Caco-2 (cell line): ENCODE data around the gene G2E3. TPM values are rescaled to one million over a fixed set of nuclear protein-coding genes. Genes with fewer than 3 reads are reported as not detected.

Source experiments
- Bru-seq: library from RNA; stranded (reverse); fragments of 400-500 nt; gene quantifications from one replicate; lab custom pipeline; 2021; lab: Mats Ljungman, UMichigan
- BruChase-seq, 2 experiments: library from RNA; stranded (reverse); fragments of 400-500 nt; gene quantifications; one replicate each; lab custom pipeline; 2021; lab: Mats Ljungman, UMichigan
- BruUV-seq: library from RNA; stranded (reverse); fragments of 400-500 nt; replicated peaks from 2 replicates; lab custom pipeline; 2021; lab: Mats Ljungman, UMichigan
- CTCF ChIA-PET: fragments of 300-600 bp; sonication (Branson Sonifier 250); formaldehyde crosslinking; loops from one replicate; lab custom pipeline; 2022; ENCODE audit warnings: antibody characterized with exemption; lab: Charles Lee
- POLR2A ChIA-PET: fragments of 300-600 bp; sonication (Branson Sonifier 250); formaldehyde crosslinking; loops from one replicate; lab custom pipeline; 2022; ENCODE audit warnings: antibody characterized with exemption; lab: Charles Lee
- DNase-seq, 2 experiments: peaks; one replicate each; pipeline versions ENCODE4 v3.0.0 to v3.0.0-alpha.2; 2020 to 2022
- H3K27me3 ChIP-seq: replicated peaks from 2 replicates; pipeline ENCODE4 v1.6.0; 2011; ENCODE audit warnings: low read length; ENCODE audit not compliant: control insufficient read depth, insufficient read depth
- H3K36me3 ChIP-seq: 2 replicates; pipeline ENCODE4 v1.5.1; 2011; ENCODE audit warnings: low read length; ENCODE audit not compliant: control insufficient read depth, insufficient read depth
- H3K4me1 ChIP-seq: fragments of 250-450 bp; sonication (Bioruptor Pico); 2 replicates; pipeline ENCODE4 v1.5.1; 2020; ENCODE audit warnings: mild to moderate bottlenecking
- H3K4me3 ChIP-seq: 2 replicates; pipeline ENCODE4 v1.5.1; 2011; ENCODE audit warnings: low read depth, mild to moderate bottlenecking, control low read depth, low read length
- H3K9me3 ChIP-seq: fragments of 250-450 bp; sonication (Bioruptor Pico); 2 replicates; pipeline ENCODE4 v1.5.1; 2020; ENCODE audit warnings: mild to moderate bottlenecking, moderate library complexity
- H3K27ac Mint-ChIP-seq: one replicate; pipeline ENCODE4 v1.8.0; 2022; ENCODE audit warnings: mixed read lengths; ENCODE audit not compliant: unreplicated experiment
- H3K27me3 Mint-ChIP-seq: one replicate; pipeline ENCODE4 v1.8.0; 2022; ENCODE audit warnings: mixed read lengths; ENCODE audit not compliant: insufficient read depth, unreplicated experiment
- H3K36me3 Mint-ChIP-seq: one replicate; pipeline ENCODE4 v1.8.0; 2022; ENCODE audit warnings: mild to moderate bottlenecking, mixed read lengths; ENCODE audit not compliant: insufficient read depth, unreplicated experiment
- H3K4me1 Mint-ChIP-seq: one replicate; pipeline ENCODE4 v1.8.0; 2022; ENCODE audit warnings: low read depth, mixed read lengths; ENCODE audit not compliant: unreplicated experiment
- H3K4me3 Mint-ChIP-seq: one replicate; pipeline ENCODE4 v1.8.0; 2022; ENCODE audit warnings: mild to moderate bottlenecking, moderate library complexity, mixed read lengths; ENCODE audit not compliant: unreplicated experiment
- H3K9me3 Mint-ChIP-seq: one replicate; pipeline ENCODE4 v1.8.0; 2022; ENCODE audit warnings: mixed read lengths; ENCODE audit not compliant: unreplicated experiment
- CTCF ChIP-seq, 2 experiments: fragments of 200-600 bp in 1 of 2; IDR thresholded peaks; 1 replicate in 1 of 2; 2 replicates in 1 of 2; pipeline versions ENCODE4 v1.5.1 to v1.8.0; 2011 to 2022; ENCODE audit warnings: antibody characterized with exemption in 1 of 2, control low read depth in 1 of 2, inconsistent platforms in 1 of 2, low read depth in 1 of 2, low read length in 1 of 2, mild to moderate bottlenecking in 1 of 2, moderate library complexity in 1 of 2; ENCODE audit not compliant: insufficient read depth in 1 of 2, severe bottlenecking in 1 of 2, unreplicated experiment in 1 of 2
- intact Hi-C: fragments of 100-400 bp; cut with micrococcal nuclease; formaldehyde crosslinking; loops from one replicate; pipeline ENCODE4 v1.10.0; 2022; ENCODE audit not compliant: unreplicated experiment
- long read RNA-seq: library from polyadenylated mRNA; stranded (forward); transcript quantifications from one replicate; pipeline ENCODE4 v2.0.0, GENCODE V29; 2022
- total RNA-seq: library from RNA; stranded (reverse); gene quantifications from 2 replicates; pipeline ENCODE4 v1.2.3, GENCODE V29; 2022

G2E3 gene
- total RNA-seq (23.0 and 25.1 TPM in 2 replicates), Bru-seq, nascent RNA (percentile 91 among the genes with signal in this experiment), BruChase-seq, experiment 1, labeled RNA remaining after a 2-hour chase (percentile 86 among the genes with signal in this experiment), BruChase-seq, experiment 2, labeled RNA remaining after a 6-hour chase (percentile 74 among the genes with signal in this experiment)
- long read RNA-seq, full-length matches to known transcripts: 11 of 24 reads
- long read RNA-seq, partial matches to known transcripts: 4 of 24 reads
- long read RNA-seq, other reads (novel, unspliced or antisense): 9 of 24 reads

GRCh38 chr14:30558675-30559555 lies at the start of gene G2E3:
Gene G2E3, plus strand, starts transcription at chr14:30559158. Its CDS starts 21,922 bp downstream, at chr14:30581080.
- Mint-ChIP-seq H3K27me3 (no peaks in the 10 kb centered on the region), H3K36me3 (peaks cover 17% of the 10 kb centered on the region), H3K27ac (peak within 1 kb of the TSS; percentile 90), H3K4me3 (peak within 1 kb of the TSS; percentile 79), H3K9me3 (no peaks in the 10 kb centered on the region), H3K4me1 (peaks cover 14% of the 10 kb centered on the region)
- H3K27me3 ChIP-seq: no peaks in the 10 kb centered on the region
- intact Hi-C loops: loop anchor here (1.0 kb wide), 1 partner anchor 63 kb away; the partner anchor contains the start of gene SCFD1
- H3K4me3 ChIP-seq: peak within 1 kb of the TSS; percentile 89
- BruUV-seq: no TSS peak
- no peaks in the 10 kb centered on the region for H3K9me3 ChIP-seq
- TF ChIP-seq CTCF (IDR thresholded peaks at IDR 0.05; ENCODE audit: insufficient read depth in 1 of 2, low read depth in 1 of 2, low read length in 1 of 2, severe bottlenecking in 1 of 2, unreplicated experiment in 1 of 2): no peak
- no peaks in the 10 kb centered on the region for H3K36me3 ChIP-seq
- peaks cover 12% of the 10 kb centered on the region; the same call in 1 of the 2 replicates for H3K4me1 ChIP-seq
- peak; percentile 86 to 92 for DNase-seq
- POLR2A ChIA-PET: no interaction called here
- CTCF ChIA-PET: no interaction called here

- H3K36me3 ChIP-seq: no peaks in the 10 kb centered on the region
- Mint-ChIP-seq H3K9me3 (no peaks in the 10 kb centered on the region), H3K36me3 (no peaks in the 10 kb centered on the region), H3K27ac (no peak overlapping the region), H3K4me3 (no peak overlapping the region), H3K27me3 (peaks cover 6% of the 10 kb centered on the region), H3K4me1 (no peaks in the 10 kb centered on the region)
- no peaks in the 10 kb centered on the region for H3K4me1 ChIP-seq
- TF ChIP-seq CTCF (IDR thresholded peaks at IDR 0.05; ENCODE audit: insufficient read depth in 1 of 2, low read depth in 1 of 2, low read length in 1 of 2, severe bottlenecking in 1 of 2, unreplicated experiment in 1 of 2): no peak
- H3K27me3 ChIP-seq: no peaks in the 10 kb centered on the region
- no peak overlapping the region for H3K4me3 ChIP-seq
- no peaks in the 10 kb centered on the region for H3K9me3 ChIP-seq
- POLR2A ChIA-PET: no interaction called here
- no TSS peak for BruUV-seq
- DNase-seq: no peak
- intact Hi-C loops: no loop called here
- CTCF ChIA-PET: no interaction called here
Observed at GRCh38 chr14:30517737-30518136, 41.2 kb upstream of the G2E3 start.

- CTCF ChIA-PET: no interaction called here
- Mint-ChIP-seq H3K27ac (no peak overlapping the region), H3K4me3 (no peak overlapping the region), H3K27me3 (peaks cover 6% of the 10 kb centered on the region), H3K9me3 (no peaks in the 10 kb centered on the region), H3K36me3 (no peaks in the 10 kb centered on the region), H3K4me1 (no peaks in the 10 kb centered on the region)
- no peak for DNase-seq
- Histone ChIP-seq H3K4me3 (no peak overlapping the region), H3K27me3 (no peaks in the 10 kb centered on the region), H3K4me1 (no peaks in the 10 kb centered on the region), H3K9me3 (no peaks in the 10 kb centered on the region), H3K36me3 (no peaks in the 10 kb centered on the region)
- no TSS peak for BruUV-seq
- intact Hi-C loops: no loop called here
- POLR2A ChIA-PET: no interaction called here
- TF ChIP-seq CTCF (IDR thresholded peaks at IDR 0.05; ENCODE audit: insufficient read depth in 1 of 2, low read depth in 1 of 2, low read length in 1 of 2, severe bottlenecking in 1 of 2, unreplicated experiment in 1 of 2): no peak
Observed at GRCh38 chr14:30518867-30519560, 39.9 kb upstream of the G2E3 start.
